NCI-H128 (cell line): ENCODE data around the gene ZNF121.
A peak's percentile ranks its signal among the peaks of the same experiment; 100 is the strongest.

Experiments used
- DNase-seq: peaks from one replicate; lab custom pipeline; 2025; ENCODE audit not compliant: unreplicated experiment; lab: John Stamatoyannopoulos, UW

Gene ZNF121

DNA sequence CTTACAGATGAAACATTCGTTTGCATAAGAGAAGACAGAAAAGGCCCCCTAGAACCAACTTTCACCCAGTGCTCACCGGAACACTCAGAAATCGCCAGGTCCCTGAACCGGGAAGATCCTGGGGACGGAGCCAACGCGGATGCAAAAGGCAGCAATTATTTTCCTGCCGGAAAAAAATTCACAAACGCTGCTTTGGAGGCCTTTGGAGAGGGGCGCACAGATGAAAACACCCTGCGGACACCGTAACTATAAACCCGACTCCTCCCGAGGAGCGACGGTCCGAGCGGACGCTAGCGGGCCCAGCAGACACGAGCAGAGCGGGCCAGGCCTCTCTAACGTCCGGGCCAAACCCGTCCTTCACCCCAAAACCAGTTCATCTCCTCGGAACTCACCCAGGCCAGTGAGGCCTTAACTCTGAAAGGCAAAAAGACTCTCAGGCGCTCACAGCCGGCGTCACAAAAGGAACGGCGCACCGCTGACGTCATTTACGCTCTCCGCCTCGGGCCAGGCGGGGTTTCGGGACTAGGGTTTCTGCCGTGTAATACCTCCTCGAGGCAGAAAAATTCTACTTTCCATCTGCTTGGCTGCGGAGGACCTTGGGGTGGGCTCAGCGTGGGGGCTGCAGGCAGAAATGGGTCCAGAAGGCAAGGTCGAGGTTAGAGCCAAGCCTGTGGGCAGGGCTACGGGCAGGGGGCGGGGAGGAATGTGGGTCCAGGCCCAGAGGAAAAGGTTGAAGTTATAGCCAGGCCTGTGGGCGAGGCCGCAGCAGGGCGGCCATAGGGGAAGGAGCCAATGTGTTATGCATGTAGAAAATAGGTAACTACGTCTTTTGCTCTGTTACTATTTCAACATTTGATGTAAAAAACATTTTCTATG lies 45.9 kb downstream of the ZNF121 start, which contains the start of gene ZNF426:
ZNF426 (minus strand) TSS at position 463 of the 876 bp plus-strand sequence. CDS start 2,413 bp downstream, outside the sequence.
- DNase-seq: peak; percentile 69

DNA sequence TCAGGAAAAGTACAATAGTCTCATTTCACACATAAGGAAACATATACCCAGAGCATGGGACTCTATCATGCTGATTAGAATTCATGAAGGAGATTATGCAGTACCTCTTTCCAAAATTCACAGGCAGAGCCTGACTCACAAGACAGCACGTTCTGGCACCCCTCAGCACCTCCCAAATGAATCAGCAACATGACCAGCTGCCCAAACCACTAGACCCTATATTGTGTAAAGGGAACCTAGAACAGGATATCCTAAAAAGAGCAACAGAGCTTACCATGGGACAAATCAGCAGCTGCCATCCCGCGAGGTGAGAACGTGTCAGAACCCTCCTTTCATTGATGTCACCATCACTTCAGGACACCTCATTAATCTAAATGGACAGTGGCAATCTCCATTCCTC lies 48.4 kb downstream of the ZNF121 start:
- no peak for DNase-seq

DNA sequence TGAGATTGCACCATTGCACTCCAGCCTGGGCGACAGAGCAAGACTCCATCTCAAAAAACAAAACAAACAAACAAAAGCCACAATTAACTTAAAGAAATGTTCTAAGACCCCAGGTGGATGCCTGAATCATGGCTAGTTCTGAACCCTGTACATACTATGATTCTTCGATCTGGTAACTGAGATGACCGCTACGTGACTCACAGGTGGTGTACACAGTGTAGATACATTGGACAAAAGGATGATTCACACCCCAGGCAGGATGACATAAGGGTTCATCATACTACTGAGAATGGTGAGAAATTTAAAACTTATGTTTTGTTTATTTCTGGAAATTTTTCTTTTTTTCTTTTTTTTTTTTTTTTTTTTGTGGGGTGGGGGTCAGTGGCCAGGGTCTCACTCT lies 52.4 kb downstream of the ZNF121 start:
- no peak for DNase-seq

DNA sequence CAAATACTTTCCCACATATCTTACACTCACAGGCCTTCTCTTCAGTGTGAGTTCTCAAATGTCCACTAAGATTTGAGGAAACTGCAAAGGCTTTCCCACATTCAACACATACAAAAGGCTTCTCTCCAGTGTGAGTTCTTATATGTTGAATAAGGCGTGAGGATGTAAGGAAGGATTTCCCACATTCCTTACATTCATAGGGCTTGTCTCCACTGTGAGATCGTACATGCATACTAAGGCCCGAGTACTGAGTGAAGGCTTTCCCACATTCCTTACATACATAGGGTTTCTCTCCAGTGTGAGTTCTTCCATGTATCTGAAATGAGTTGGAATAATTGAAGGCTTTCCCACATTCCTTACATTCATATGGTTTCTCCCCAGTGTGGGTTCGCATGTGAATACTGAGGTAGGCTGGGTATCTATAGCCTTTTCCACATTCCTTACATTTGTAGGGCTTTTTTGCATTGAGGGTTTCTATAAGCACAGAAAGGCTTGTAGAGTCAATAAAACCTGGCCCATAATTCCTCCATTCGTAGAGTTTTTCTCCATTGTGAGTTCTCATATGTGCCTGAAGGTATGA lies 55.5 kb downstream of the ZNF121 start:
- DNase-seq: no peak

DNA sequence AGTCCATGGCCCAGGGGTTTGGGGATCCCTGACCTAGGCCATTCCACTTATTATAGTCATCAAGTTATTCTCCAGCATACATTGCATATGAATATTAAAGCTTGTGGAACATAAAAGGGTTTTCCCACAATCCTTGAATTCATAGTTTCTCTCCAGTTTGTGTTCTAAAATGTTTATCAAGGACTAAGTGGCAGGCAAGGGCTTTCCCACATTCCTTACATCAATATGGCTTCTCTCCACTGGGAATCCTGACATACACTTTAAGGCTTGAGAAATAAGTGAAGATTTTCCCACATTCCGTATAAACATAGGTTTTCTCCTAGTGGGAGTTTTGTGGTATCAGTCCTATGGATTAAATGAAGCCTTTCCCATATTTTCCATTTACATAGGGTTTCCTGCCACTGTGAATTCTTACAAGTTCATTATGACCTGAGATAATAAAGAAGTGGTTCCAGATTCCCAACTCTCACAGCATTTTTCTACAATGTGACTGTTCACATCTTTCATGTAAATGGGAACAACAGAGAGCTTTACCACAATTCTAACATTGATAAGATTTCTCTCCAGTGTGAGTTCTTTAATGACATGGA lies 60.3 kb downstream of the ZNF121 start:
- DNase-seq: no peak
